ENCODE results near the gene LRRC52. TPM values are rescaled to one million over a fixed set of nuclear protein-coding genes. Genes with fewer than 3 reads are reported as not detected.
A peak's percentile ranks its signal among the peaks of the same experiment; 100 is the strongest.

The LRRC52 gene
- total and polyA plus RNA-seq, 2 of the 13 experiments (the other 11 are each of a cell fraction or from before 2014, with no cell fraction given) = not detected

- no peak for TF ChIP-seq NFIB (CRISPR knock-in tag; IDR thresholded peaks at IDR 0.05; ENCODE audit: borderline replicate concordance)
- 0 out of 2 replicates have a peak, but pooled peaks have one; percentile 6 for TF ChIP-seq MED1 (CRISPR knock-in tag; IDR thresholded peaks at IDR 0.05)
- TF ChIP-seq, protein P1, sequence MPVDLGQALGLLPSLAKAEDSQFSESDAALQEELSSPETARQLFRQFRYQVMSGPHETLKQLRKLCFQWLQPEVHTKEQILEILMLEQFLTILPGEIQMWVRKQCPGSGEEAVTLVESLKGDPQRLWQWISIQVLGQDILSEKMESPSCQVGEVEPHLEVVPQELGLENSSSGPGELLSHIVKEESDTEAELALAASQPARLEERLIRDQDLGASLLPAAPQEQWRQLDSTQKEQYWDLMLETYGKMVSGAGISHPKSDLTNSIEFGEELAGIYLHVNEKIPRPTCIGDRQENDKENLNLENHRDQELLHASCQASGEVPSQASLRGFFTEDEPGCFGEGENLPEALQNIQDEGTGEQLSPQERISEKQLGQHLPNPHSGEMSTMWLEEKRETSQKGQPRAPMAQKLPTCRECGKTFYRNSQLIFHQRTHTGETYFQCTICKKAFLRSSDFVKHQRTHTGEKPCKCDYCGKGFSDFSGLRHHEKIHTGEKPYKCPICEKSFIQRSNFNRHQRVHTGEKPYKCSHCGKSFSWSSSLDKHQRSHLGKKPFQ (CRISPR knock-in tag; IDR thresholded peaks at IDR 0.05; ENCODE audit: insufficient replicate concordance) = no peak
- TF ChIP-seq ZFP36L1 (CRISPR knock-in tag; IDR thresholded peaks at IDR 0.05) = no peak
- no peak for TF ChIP-seq ZNF782 (CRISPR knock-in tag; IDR thresholded peaks at IDR 0.05; ENCODE audit: borderline replicate concordance)
- no peak for TF ChIP-seq HOXA7 (CRISPR knock-in tag; IDR thresholded peaks at IDR 0.05)
- TF ChIP-seq ZBTB38 (CRISPR knock-in tag; IDR thresholded peaks at IDR 0.05) = no peak; the same call in 1 of the 2 replicates
- peak; percentile 33 for TF ChIP-seq ASH2L (IDR thresholded peaks at IDR 0.05; ENCODE audit: insufficient read length, low read depth, low read length)
- TF ChIP-seq PAWR (CRISPR knock-in tag; IDR thresholded peaks at IDR 0.05; ENCODE audit: borderline replicate concordance) = no peak
- TF ChIP-seq ZMYM4 (CRISPR knock-in tag; IDR thresholded peaks at IDR 0.05) = peak; percentile 79; the same call in 1 of the 2 replicates
- no peak for TF ChIP-seq ZNF720 (CRISPR knock-in tag; IDR thresholded peaks at IDR 0.05)
- no peak for TF ChIP-seq SMC3 (IDR thresholded peaks at IDR 0.05; ENCODE audit: low read length)
- no peak for TF ChIP-seq ZNF790 (CRISPR knock-in tag; IDR thresholded peaks at IDR 0.05; ENCODE audit: borderline replicate concordance)
- no peak for TF ChIP-seq SMARCE1 (IDR thresholded peaks at IDR 0.05; ENCODE audit: borderline replicate concordance)
- TF ChIP-seq ARNT (IDR thresholded peaks at IDR 0.05) = no peak
- TF ChIP-seq DR1 (CRISPR knock-in tag; IDR thresholded peaks at IDR 0.05) = no peak
- TF ChIP-seq DBP (CRISPR knock-in tag; IDR thresholded peaks at IDR 0.05; ENCODE audit: not compliant biosample characterization) = no peak
- TF ChIP-seq PCBP1 (IDR thresholded peaks at IDR 0.05; ENCODE audit: borderline replicate concordance, low read depth, low read length) = no peak
- TF ChIP-seq FOXO1 (CRISPR knock-in tag; IDR thresholded peaks at IDR 0.05) = no peak; the same call in 1 of the 2 replicates
- TF ChIP-seq ZNF556 (CRISPR knock-in tag; IDR thresholded peaks at IDR 0.05; ENCODE audit: borderline replicate concordance) = no peak
- no peak for TF ChIP-seq ZNF746 (CRISPR knock-in tag; IDR thresholded peaks at IDR 0.05)
- TF ChIP-seq TEF (CRISPR knock-in tag; IDR thresholded peaks at IDR 0.05) = no peak
- TF ChIP-seq ZBTB1 (CRISPR knock-in tag; IDR thresholded peaks at IDR 0.05; ENCODE audit: borderline replicate concordance) = no peak
- no peak for TF ChIP-seq ZNF552 (CRISPR knock-in tag; IDR thresholded peaks at IDR 0.05; ENCODE audit: borderline replicate concordance)
- TF ChIP-seq RCOR2 (CRISPR knock-in tag; IDR thresholded peaks at IDR 0.05) = no peak
Observed at GRCh38 chr1:165597883-165598675, 54.3 kb downstream of the LRRC52 start (continued).

Data from HepG2 (cell line).